ENCODE results near the gene EHD4. TPM values are rescaled to one million over a fixed set of nuclear protein-coding genes. Genes with fewer than 3 reads are reported as not detected.

The EHD4 gene
- total RNA-seq, 1 donor from 2014 or later, result 42.6 TPM

- peaks cover 5% of the 10 kb centered on the region for H3K27me3 Mint-ChIP-seq
- intact Hi-C loops (cut with micrococcal nuclease), result loop anchor here (1.0 to 5.0 kb wide), 4 partner anchors 70 to 217 kb away; partner anchors contain the start of gene MAPKBP1
- TF ChIP-seq, protein P1, sequence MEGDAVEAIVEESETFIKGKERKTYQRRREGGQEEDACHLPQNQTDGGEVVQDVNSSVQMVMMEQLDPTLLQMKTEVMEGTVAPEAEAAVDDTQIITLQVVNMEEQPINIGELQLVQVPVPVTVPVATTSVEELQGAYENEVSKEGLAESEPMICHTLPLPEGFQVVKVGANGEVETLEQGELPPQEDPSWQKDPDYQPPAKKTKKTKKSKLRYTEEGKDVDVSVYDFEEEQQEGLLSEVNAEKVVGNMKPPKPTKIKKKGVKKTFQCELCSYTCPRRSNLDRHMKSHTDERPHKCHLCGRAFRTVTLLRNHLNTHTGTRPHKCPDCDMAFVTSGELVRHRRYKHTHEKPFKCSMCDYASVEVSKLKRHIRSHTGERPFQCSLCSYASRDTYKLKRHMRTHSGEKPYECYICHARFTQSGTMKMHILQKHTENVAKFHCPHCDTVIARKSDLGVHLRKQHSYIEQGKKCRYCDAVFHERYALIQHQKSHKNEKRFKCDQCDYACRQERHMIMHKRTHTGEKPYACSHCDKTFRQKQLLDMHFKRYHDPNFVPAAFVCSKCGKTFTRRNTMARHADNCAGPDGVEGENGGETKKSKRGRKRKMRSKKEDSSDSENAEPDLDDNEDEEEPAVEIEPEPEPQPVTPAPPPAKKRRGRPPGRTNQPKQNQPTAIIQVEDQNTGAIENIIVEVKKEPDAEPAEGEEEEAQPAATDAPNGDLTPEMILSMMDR (IDR thresholded peaks at IDR 0.05), result peak; percentile 85
- H3K4me3 Mint-ChIP-seq, result no peak overlapping the region
- H3K27ac Mint-ChIP-seq, result no peak overlapping the region
- ChIA-PET CTCF (interaction anchor here (0.6 to 4.5 kb wide), 21 partner anchors 9 to 217 kb away, joined by 3 to 63 read pairs (median 4); no protein-coding TSS in a partner anchor), POLR2A (interaction anchor here (0.6 to 1.0 kb wide), 4 partner anchors 29 to 92 kb away, joined by 3 to 8 read pairs (median 4); no protein-coding TSS in a partner anchor)
- no peaks in the 10 kb centered on the region for H3K9me3 Mint-ChIP-seq
- DNase-seq (peak; percentile 83), ATAC-seq (ENCODE audit: low read depth) (peak; percentile 100)
- H3K4me1 Mint-ChIP-seq, result no peaks in the 10 kb centered on the region
- H3K36me3 Mint-ChIP-seq (ENCODE audit: low read depth), result no peaks in the 10 kb centered on the region
Observed at GRCh38 chr15:41989573-41990242, 17.4 kb upstream of the EHD4 start.

- H3K4me1 Mint-ChIP-seq, result no peaks in the 10 kb centered on the region
Observed at GRCh38 chr15:41988896-41989572, 16.7 kb upstream of the EHD4 start.

GRCh38 chr15:41987925-41988275, 15.5 kb upstream of the EHD4 start:
- Mint-ChIP-seq H3K4me3 (no peak overlapping the region), H3K27ac (no peak overlapping the region)
- intact Hi-C loops (cut with micrococcal nuclease), result loop anchor here (5.0 kb wide), 1 partner anchor 216 kb away; the partner anchor contains the start of gene MAPKBP1

More at GRCh38 chr15:41988896-41989572, 16.7 kb upstream of the EHD4 start:
- ChIA-PET CTCF (interaction anchor here (0.6 to 4.5 kb wide), 21 partner anchors 9 to 216 kb away, joined by 3 to 63 read pairs (median 4); no protein-coding TSS in a partner anchor), POLR2A (interaction anchor here (0.6 to 1.1 kb wide), 3 partner anchors 16 to 77 kb away, joined by 3 to 5 read pairs (median 3); no protein-coding TSS in a partner anchor)
- peaks cover 8% of the 10 kb centered on the region for H3K27me3 Mint-ChIP-seq
- H3K4me3 Mint-ChIP-seq, result no peak overlapping the region
- no peak for DNase-seq
- no peak overlapping the region for H3K27ac Mint-ChIP-seq
- TF ChIP-seq, protein P1 (IDR thresholded peaks at IDR 0.05), result no peak
- intact Hi-C loops (cut with micrococcal nuclease), result loop anchor here (1.0 to 5.0 kb wide), 4 partner anchors 70 to 217 kb away; partner anchors contain the start of gene MAPKBP1
- ATAC-seq (ENCODE audit: low read depth), result no peak
- H3K9me3 Mint-ChIP-seq, result no peaks in the 10 kb centered on the region
- no peaks in the 10 kb centered on the region for H3K36me3 Mint-ChIP-seq (ENCODE audit: low read depth)

GRCh38 chr15:41987246-41987924, 15.0 kb upstream of the EHD4 start:
- intact Hi-C loops (cut with micrococcal nuclease), result loop anchor here (5.0 kb wide), 1 partner anchor 215 kb away; the partner anchor contains the start of gene MAPKBP1
- TF ChIP-seq, protein P1 (IDR thresholded peaks at IDR 0.05), result no peak
- ATAC-seq (ENCODE audit: low read depth) (no peak), DNase-seq (no peak)
- Mint-ChIP-seq H3K36me3 (ENCODE audit: low read depth) (no peaks in the 10 kb centered on the region), H3K27ac (no peak overlapping the region), H3K9me3 (no peaks in the 10 kb centered on the region), H3K27me3 (peaks cover 10% of the 10 kb centered on the region), H3K4me3 (no peak overlapping the region), H3K4me1 (no peaks in the 10 kb centered on the region)
- POLR2A ChIA-PET, result interaction anchor here (1.1 kb wide), 1 partner anchor 15 kb away, joined by 3 read pairs; no protein-coding TSS in a partner anchor
- CTCF ChIA-PET, result interaction anchor here (0.6 to 4.5 kb wide), 4 partner anchors 9 to 1337 kb away, joined by 3 to 63 read pairs (median 25); no protein-coding TSS in a partner anchor

More at GRCh38 chr15:41987925-41988275, 15.5 kb upstream of the EHD4 start:
- ChIA-PET CTCF (interaction anchor here (0.6 to 4.5 kb wide), 5 partner anchors 9 to 1337 kb away, joined by 3 to 63 read pairs (median 4); no protein-coding TSS in a partner anchor), POLR2A (interaction anchor here (1.1 kb wide), 1 partner anchor 15 kb away, joined by 3 read pairs; no protein-coding TSS in a partner anchor)
- Mint-ChIP-seq H3K36me3 (ENCODE audit: low read depth) (no peaks in the 10 kb centered on the region), H3K9me3 (no peaks in the 10 kb centered on the region), H3K4me1 (no peaks in the 10 kb centered on the region), H3K27me3 (peaks cover 10% of the 10 kb centered on the region)
- ATAC-seq (ENCODE audit: low read depth) (no peak), DNase-seq (no peak)
- TF ChIP-seq, protein P1 (IDR thresholded peaks at IDR 0.05), result no peak
